Uterus (tissue), 2 donors: Measurements from ENCODE around the gene CASZ1.

Experiments
- POLR2A ChIP-seq, 2 donors: fragments of 450-650 bp; IDR thresholded peaks; one replicate each; pipeline ENCODE4 v1.6.1; 2016; ENCODE audit warnings: antibody characterized with exemption in 2 of 2, mild to moderate bottlenecking in 1 of 2, moderate library complexity in 1 of 2
- TF ChIP-seq, protein P1 (sequence below), 4 experiments: fragments of 200-600 bp in 2 of 4; fragments of 450-650 bp in 2 of 4; sonication (generic) in 2 of 4; IDR thresholded peaks; one replicate each; pipeline ENCODE4 v1.5.1; 2016 to 2019; ENCODE audit warnings: antibody characterized with exemption in 4 of 4, mild to moderate bottlenecking in 2 of 4, moderate library complexity in 1 of 4

DNA sequence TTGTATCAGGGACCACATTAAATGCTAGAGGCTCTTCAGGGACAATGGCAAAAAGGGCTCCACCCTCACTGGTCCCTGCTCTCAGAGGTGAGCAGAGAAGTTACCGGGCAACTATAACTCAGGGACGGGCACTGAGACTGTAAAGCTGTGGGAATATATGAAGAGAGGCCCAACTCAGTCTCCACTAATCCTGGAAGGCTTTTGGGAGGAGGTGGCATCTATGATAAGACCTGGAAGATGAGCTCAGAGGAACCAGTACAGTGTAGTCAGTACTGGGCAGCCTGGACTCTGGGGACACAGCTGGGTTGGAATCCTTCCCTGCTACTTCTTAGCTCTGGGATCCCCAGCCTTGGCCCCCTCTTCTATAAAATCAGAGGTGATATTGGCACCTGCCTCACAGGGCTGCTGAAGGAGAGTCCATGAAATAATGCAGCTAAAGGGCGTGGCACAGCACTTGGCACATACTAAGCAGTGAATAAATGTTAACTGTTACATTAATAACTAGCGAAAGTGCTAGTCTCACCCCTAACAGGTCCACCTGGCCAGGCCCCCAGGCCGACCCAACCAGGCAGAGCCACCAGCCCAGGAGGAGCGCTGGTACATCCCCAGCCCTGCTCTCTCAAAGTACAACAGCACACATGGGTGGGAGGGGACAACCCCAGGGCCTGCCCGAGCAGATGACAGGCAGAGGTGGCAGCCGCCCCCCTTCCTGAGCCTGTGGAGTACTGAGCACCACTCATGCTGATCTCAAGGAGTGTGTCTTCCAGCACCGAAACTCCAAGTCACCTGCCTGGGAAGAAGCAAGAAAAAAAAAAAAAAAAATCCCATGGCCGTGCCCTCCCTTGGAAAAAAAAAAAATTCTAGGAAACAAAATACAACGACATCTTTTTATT is 62.7 kb downstream of the CASZ1 start:
- TF ChIP-seq, protein P1, sequence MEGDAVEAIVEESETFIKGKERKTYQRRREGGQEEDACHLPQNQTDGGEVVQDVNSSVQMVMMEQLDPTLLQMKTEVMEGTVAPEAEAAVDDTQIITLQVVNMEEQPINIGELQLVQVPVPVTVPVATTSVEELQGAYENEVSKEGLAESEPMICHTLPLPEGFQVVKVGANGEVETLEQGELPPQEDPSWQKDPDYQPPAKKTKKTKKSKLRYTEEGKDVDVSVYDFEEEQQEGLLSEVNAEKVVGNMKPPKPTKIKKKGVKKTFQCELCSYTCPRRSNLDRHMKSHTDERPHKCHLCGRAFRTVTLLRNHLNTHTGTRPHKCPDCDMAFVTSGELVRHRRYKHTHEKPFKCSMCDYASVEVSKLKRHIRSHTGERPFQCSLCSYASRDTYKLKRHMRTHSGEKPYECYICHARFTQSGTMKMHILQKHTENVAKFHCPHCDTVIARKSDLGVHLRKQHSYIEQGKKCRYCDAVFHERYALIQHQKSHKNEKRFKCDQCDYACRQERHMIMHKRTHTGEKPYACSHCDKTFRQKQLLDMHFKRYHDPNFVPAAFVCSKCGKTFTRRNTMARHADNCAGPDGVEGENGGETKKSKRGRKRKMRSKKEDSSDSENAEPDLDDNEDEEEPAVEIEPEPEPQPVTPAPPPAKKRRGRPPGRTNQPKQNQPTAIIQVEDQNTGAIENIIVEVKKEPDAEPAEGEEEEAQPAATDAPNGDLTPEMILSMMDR (IDR thresholded peaks at IDR 0.05): no peak
- TF ChIP-seq POLR2A (IDR thresholded peaks at IDR 0.05): no peak
